ENCODE results near the gene MEN1. TPM values are rescaled to one million over a fixed set of nuclear protein-coding genes. Genes with fewer than 3 reads are reported as not detected.

The MEN1 gene
- total RNA-seq, 1 experiment from 2014 or later = 40.0 TPM

DNA sequence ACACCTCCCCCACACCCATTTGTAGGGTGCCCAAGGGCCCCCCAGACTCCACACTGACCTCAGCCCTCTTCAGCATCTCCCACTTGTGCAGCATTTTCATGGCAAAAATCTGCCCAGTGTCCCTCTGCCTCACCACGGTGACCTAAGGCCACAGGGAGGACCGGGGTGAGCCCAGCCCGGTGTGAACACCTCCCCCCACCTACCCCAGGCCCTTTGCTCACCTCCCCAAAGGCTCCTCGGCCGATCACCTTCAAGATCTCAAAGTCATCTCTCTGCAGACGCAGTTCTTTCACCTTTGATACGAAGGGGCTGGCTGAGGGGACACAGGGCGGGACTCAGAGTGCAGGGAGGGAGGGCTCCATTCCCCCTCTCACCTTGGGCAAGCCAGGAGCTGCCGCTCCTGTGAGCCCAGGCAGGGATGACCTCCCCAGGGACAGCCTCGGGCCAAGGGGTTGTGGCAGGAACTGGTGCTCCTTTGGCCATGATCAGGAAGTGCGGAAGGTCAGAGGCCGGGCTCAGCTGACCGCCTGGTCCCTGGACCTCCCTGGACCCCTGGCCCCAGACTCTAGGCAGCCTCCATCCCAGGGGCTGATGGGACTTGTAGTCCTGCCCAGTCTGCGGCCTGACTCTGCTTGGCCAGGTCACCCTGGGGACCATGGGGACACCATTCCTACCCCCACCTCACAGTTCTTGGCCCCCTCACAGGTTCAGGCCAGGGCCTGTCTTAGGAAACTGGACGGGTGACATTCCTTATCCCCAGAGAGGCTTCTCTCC lies 31.4 kb upstream of the MEN1 start:
- DNase-seq = peak; percentile 80
- Histone ChIP-seq H3K27me3 (ENCODE audit: control insufficient read depth, insufficient read depth, low read length) (peaks cover 6% of the 10 kb centered on the region; the same call in 1 of the 2 replicates), H3K4me3 (ENCODE audit: insufficient read depth, low read depth, low read length) (no peak overlapping the region), H3K36me3 (replicated peaks; ENCODE audit: control insufficient read depth, insufficient read depth, low read length) (peaks cover 2% of the 10 kb centered on the region)

DNA sequence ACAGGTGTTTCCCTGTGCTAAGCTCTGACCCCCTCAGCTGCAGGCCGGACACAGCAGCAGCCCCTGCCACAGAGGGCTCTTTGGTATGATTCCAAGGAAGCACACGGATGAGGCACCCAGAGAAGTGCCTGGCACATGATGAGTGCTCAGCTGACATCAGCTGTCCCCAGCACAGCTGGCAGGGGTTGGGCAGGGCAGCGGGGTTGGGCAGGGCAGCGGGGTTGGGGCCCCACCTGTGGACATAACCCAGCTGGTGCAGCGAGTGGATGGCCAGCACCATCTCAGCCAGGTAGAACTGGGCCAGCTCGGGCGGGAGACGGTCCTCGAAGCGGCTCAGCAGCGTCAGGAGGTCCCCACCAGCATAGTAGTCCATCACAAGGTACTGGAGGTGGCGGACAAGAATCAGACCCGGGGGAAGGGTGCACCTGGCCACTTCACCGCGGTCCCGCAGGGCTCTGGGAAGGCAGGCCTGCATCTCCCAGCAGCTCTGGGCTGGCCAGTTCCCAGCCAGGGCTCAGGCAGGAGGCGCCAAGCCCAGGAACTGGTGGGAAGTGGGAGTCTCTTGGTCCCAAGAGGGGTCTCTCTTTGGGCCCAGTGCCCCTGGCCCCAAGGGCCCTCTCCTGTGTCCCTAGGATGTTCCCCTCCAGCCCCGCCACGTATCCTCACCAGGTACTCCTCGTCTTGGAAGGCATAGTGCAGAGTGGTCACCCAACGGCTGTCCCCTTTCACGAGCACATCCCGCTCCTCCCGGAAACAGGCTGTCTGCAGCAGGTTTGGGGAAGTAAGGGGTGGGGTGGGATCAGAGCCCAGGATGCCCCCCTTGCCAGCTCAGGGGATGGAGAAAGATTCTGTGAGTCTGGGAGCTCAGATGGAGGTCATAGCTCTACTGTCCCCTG lies 29.8 kb upstream of the MEN1 start:
- H3K27me3 ChIP-seq (ENCODE audit: control insufficient read depth, insufficient read depth, low read length) = peaks cover 6% of the 10 kb centered on the region; the same call in 1 of the 2 replicates

GRCh38 chr11:64839335-64839734 lies 29.0 kb upstream of the MEN1 start:
- peaks cover 2% of the 10 kb centered on the region for H3K36me3 ChIP-seq (replicated peaks; ENCODE audit: control insufficient read depth, insufficient read depth, low read length)
- H3K27me3 ChIP-seq (ENCODE audit: control insufficient read depth, insufficient read depth, low read length) = peaks cover 6% of the 10 kb centered on the region; the same call in 1 of the 2 replicates
- DNase-seq = no peak
- H3K4me3 ChIP-seq (ENCODE audit: insufficient read depth, low read depth, low read length) = no peak overlapping the region

More for the DNA sequence above, 29.8 kb upstream of the MEN1 start:
- Histone ChIP-seq H3K4me3 (ENCODE audit: insufficient read depth, low read depth, low read length) (no peak overlapping the region), H3K36me3 (replicated peaks; ENCODE audit: control insufficient read depth, insufficient read depth, low read length) (peaks cover 2% of the 10 kb centered on the region)
- DNase-seq = no peak

- peaks cover 1% of the 10 kb centered on the region; the same call in 1 of the 2 replicates for H3K27me3 ChIP-seq (ENCODE audit: control insufficient read depth, insufficient read depth, low read length)
- peaks cover 4% of the 10 kb centered on the region for H3K36me3 ChIP-seq (replicated peaks; ENCODE audit: control insufficient read depth, insufficient read depth, low read length)
- no peak overlapping the region for H3K4me3 ChIP-seq (ENCODE audit: insufficient read depth, low read depth, low read length)
- no peak for DNase-seq
These were observed 28.4 kb upstream of the MEN1 start for GRCh38 chr11:64838600-64839334.

DNA sequence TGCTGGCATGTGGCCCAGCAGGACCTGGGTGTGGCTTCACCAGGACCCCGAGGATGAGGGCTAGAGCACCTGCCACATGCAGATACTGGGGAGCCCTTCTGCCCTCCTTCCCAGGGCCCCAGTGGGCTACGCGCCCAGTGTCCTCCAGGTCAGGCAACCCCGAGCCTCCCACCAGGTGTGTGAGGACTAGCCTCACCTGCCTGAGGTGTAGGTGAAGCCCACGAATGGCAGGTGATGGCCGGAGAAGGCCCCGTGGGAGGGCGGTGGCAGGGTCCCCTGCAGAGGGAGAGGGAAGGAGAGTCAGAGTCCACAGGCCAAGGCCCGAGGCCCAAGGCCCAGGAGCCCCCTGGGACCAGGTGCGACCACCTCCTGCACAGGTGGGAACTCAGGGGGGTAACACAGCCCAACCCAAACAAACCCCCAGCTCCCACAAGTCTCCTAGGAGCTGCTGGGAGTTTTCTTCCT lies 27.6 kb upstream of the MEN1 start:
- Histone ChIP-seq H3K4me3 (ENCODE audit: insufficient read depth, low read depth, low read length) (no peak overlapping the region), H3K27me3 (ENCODE audit: control insufficient read depth, insufficient read depth, low read length) (no peaks in the 10 kb centered on the region), H3K36me3 (replicated peaks; ENCODE audit: control insufficient read depth, insufficient read depth, low read length) (peaks cover 5% of the 10 kb centered on the region)
- DNase-seq = no peak

DNA sequence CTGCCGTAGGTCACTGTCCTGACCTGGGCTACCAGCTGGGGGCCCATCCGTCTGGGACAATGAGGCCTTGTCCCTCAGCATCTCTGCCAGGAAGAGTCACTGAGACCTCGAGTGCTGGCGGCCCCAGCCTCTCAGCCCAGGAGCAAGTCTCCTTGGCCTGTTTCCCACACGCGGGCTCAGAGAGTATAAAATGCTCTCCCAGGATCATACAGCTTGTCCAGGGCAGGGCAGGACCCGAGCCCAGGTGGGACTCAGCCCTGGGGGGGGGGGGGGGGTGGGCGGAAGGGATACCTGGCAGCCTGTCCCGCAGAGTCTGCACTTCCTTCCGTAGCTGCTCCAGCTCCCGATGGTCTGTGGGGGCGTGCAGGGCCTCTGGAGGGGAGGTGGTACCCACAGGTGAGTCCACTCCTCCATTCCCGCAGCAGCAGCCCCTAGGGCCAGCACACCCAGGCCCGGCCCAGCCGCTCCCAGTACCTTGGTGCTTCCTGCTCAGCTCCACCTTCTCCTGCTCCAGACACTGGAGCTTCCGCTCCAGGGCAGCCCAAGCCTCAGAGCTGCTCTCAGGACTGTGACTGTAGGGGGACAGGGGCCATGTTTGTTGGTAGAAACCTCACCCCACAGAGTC lies 26.2 kb upstream of the MEN1 start:
- no peak for DNase-seq
- Histone ChIP-seq H3K27me3 (ENCODE audit: control insufficient read depth, insufficient read depth, low read length) (no peaks in the 10 kb centered on the region), H3K36me3 (replicated peaks; ENCODE audit: control insufficient read depth, insufficient read depth, low read length) (peaks cover 5% of the 10 kb centered on the region), H3K4me3 (ENCODE audit: insufficient read depth, low read depth, low read length) (no peak overlapping the region)

- Histone ChIP-seq H3K36me3 (replicated peaks; ENCODE audit: control insufficient read depth, insufficient read depth, low read length) (peaks cover 6% of the 10 kb centered on the region), H3K4me3 (ENCODE audit: insufficient read depth, low read depth, low read length) (no peak overlapping the region), H3K27me3 (ENCODE audit: control insufficient read depth, insufficient read depth, low read length) (no peaks in the 10 kb centered on the region)
- DNase-seq = no peak
These were observed 25.5 kb upstream of the MEN1 start for GRCh38 chr11:64835616-64836447.

GRCh38 chr11:64834723-64835615 lies 24.6 kb upstream of the MEN1 start:
- Histone ChIP-seq H3K4me3 (ENCODE audit: insufficient read depth, low read depth, low read length) (no peak overlapping the region), H3K27me3 (ENCODE audit: control insufficient read depth, insufficient read depth, low read length) (no peaks in the 10 kb centered on the region), H3K36me3 (replicated peaks; ENCODE audit: control insufficient read depth, insufficient read depth, low read length) (peaks cover 6% of the 10 kb centered on the region)
- no peak for DNase-seq

DNA sequence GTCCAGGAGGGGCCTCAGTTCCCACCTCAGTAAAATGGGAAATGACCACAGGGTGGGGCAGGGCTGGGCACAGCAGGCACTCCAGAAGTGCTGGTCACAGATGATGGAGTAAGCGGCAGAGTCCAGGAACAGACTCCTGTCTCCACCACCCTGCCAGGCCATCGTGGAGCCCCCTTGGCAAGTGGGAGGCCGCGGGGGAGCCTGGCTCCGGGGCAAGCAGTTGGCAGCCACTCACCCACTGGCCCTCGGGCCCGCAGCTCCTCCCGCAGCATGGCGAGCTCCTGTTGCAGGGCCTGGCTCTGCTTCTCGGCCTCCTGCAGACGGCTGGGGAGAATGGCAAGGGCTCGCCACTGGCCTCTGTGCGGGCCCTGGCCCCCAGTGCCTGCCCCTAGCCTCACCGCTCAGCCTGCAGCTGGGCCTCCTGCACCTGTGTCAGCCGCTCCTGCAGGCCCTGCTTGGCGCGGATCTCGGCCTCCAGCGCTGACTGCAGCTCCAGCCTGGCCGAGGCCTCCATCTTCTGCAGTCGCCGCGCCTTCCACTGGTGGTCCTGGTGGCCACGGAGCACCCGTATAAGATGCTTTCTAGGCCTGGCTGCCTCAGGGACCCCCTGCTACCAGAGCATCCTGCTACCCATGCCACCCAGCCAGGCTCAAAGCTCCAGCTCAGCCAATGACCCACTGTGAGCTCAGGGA lies 23.8 kb upstream of the MEN1 start:
- no peak overlapping the region for H3K4me3 ChIP-seq (ENCODE audit: insufficient read depth, low read depth, low read length)
- H3K36me3 ChIP-seq (replicated peaks; ENCODE audit: control insufficient read depth, insufficient read depth, low read length) = peaks cover 4% of the 10 kb centered on the region
- H3K27me3 ChIP-seq (ENCODE audit: control insufficient read depth, insufficient read depth, low read length) = no peaks in the 10 kb centered on the region
- DNase-seq = no peak

- H3K27me3 ChIP-seq (ENCODE audit: control insufficient read depth, insufficient read depth, low read length) = no peaks in the 10 kb centered on the region
- H3K36me3 ChIP-seq (replicated peaks; ENCODE audit: control insufficient read depth, insufficient read depth, low read length) = peaks cover 4% of the 10 kb centered on the region
- H3K4me3 ChIP-seq (ENCODE audit: insufficient read depth, low read depth, low read length) = no peak overlapping the region
- DNase-seq = no peak
These were observed 23.2 kb upstream of the MEN1 start for GRCh38 chr11:64833509-64833908.

- H3K36me3 ChIP-seq (replicated peaks; ENCODE audit: control insufficient read depth, insufficient read depth, low read length) = peaks cover 4% of the 10 kb centered on the region
- no peak overlapping the region for H3K4me3 ChIP-seq (ENCODE audit: insufficient read depth, low read depth, low read length)
- DNase-seq = no peak
- H3K27me3 ChIP-seq (ENCODE audit: control insufficient read depth, insufficient read depth, low read length) = no peaks in the 10 kb centered on the region
These were observed 22.8 kb upstream of the MEN1 start for GRCh38 chr11:64833198-64833502.

DNA sequence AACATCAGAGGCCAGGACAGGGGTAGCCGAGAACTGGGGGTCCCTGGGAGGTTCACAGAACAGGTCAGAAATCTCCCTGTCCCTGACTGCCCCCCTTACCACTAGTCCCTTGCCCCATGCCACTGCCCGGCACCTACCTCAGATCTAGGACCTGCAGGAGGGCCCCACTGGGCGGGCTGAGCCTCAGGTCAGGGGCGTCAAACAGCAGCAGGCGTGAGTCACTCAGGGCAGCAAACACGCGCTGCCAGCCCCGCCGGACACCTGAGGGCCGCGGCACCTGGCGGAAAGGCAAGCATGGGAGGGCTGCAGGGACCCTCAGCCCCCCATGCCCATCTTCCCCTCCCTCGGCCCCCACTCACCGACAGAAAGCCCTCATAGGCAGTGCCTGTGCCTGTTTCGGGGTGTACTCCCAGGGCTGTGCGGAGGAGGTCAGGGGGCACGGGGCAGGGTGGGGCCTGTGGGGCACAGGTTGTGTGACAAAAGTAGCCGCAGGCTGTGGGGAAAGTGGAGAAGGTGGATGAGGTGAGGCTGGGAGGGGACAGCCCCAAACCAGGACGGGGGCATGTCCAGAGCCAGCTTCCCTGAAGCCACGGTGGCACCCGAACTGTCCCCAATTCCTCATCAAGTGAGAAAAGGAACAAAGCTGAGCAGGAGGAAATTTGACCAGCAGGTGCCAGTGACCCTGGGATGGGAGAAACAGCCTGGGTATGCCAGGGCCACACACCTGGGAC lies 22.3 kb upstream of the MEN1 start:
- no peak for DNase-seq
- H3K27me3 ChIP-seq (ENCODE audit: control insufficient read depth, insufficient read depth, low read length) = no peaks in the 10 kb centered on the region
- H3K4me3 ChIP-seq (ENCODE audit: insufficient read depth, low read depth, low read length) = no peak overlapping the region
- peaks cover 4% of the 10 kb centered on the region for H3K36me3 ChIP-seq (replicated peaks; ENCODE audit: control insufficient read depth, insufficient read depth, low read length)
